ENCODE results near the gene HIVEP3.
"Not testable (repeated sequence)": the region's sequence is repeated elsewhere in the genome, so short reads cannot be mapped to it uniquely, and the experiment has no call there.

HIVEP3 gene

DNA sequence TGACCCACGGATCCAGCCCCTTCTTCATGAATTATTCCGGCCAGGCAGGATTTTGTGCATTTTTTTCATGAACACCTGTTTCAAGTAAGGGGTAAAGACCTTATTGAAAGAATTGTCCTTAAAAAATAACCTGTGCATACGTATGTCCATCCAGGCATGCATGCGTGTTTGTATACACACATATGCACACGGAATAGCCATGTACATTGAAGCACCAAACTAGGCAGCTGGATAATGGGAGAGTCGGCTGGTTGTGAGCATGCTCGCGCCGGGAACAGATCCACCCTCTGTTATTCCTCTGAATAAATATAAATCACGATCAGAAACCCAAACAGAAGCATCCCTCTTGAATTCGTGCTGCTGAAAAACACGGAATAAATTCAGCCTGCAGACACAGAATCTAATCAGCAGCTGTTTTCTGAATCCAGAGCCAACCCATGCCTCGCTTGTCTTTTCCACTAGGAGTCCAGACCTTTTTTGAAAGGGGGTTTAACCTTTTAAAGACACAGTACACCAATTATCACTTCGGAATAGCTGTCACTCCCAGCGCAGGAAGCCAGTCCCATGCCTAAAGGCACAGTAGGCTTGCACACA, at the start of gene HIVEP3:
Gene HIVEP3, minus strand, starts transcription at position 473 of the 594 bp plus-strand sequence.
- Mint-ChIP-seq H3K27me3 (peaks cover 48 to 79% of the 10 kb centered on the region in 2 donors), H3K27ac (no peak within 1 kb of the TSS), H3K9me3 (peaks cover 6 to 13% of the 10 kb centered on the region in 2 donors), H3K4me3 (peak within 1 kb of the TSS; percentile 82 to 84), H3K36me3 (peaks cover 2 to 4% of the 10 kb centered on the region in 2 donors), H3K4me1 (peaks cover 21 to 34% of the 10 kb centered on the region in 2 donors)
- no peak for DNase-seq
- ATAC-seq (replicated peaks): no peak

DNA sequence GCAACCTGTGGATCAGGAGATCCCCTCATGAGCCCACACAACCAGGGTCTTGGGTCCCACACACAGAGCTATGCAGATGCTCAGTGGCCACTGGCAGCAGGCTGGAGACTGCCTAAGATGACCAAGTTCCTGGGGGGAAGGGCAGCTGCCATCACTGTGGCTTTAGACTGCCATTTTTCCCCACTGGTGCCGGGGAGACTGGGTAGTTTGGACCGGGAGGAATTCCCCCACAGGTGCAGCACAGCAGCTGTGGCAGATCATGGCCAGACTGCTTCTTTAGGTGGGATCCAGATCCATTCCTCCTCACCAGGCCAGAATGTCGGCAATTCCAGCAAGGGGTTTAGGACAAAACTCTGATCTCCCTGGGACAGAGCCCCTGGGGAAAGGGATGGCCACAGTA, 45.7 kb upstream of the HIVEP3 start:
- DNase-seq (no peak), ATAC-seq (replicated peaks) (no peak)
- Mint-ChIP-seq H3K36me3 (no peaks in the 10 kb centered on the region), H3K4me3 (no peak overlapping the region), H3K9me3 (no peaks in the 10 kb centered on the region), H3K4me1 (no peaks in the 10 kb centered on the region), H3K27ac (no peak overlapping the region), H3K27me3 (peaks cover 23% of the 10 kb centered on the region in 2 donors)

DNA sequence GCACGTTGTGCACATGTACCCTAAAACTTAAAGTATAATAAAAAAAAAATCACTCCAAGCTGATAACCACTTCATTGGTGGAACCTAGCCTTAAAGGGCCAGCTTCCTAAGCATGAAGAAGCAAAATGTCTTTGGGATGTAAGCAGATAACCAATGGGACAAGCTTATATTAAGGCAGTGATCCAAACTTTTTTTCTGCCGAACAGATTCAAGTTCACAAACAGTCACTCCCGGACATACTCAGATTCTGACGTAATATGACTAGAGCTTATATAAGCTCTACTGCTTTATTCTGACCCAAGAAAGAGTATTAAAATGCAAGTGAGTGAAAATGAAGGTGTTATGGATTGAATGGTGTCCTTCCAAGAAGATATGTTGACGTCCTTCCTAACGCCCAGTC, 44.9 kb upstream of the HIVEP3 start:
- no peak overlapping the region for H3K27ac Mint-ChIP-seq
- no peak overlapping the region for H3K4me3 Mint-ChIP-seq
- H3K9me3 Mint-ChIP-seq: no peaks in the 10 kb centered on the region
- H3K36me3 Mint-ChIP-seq: no peaks in the 10 kb centered on the region
- ATAC-seq (replicated peaks) (no peak), DNase-seq (no peak)
- peaks cover 23% of the 10 kb centered on the region in 2 donors for H3K27me3 Mint-ChIP-seq
- H3K4me1 Mint-ChIP-seq: no peaks in the 10 kb centered on the region

DNA sequence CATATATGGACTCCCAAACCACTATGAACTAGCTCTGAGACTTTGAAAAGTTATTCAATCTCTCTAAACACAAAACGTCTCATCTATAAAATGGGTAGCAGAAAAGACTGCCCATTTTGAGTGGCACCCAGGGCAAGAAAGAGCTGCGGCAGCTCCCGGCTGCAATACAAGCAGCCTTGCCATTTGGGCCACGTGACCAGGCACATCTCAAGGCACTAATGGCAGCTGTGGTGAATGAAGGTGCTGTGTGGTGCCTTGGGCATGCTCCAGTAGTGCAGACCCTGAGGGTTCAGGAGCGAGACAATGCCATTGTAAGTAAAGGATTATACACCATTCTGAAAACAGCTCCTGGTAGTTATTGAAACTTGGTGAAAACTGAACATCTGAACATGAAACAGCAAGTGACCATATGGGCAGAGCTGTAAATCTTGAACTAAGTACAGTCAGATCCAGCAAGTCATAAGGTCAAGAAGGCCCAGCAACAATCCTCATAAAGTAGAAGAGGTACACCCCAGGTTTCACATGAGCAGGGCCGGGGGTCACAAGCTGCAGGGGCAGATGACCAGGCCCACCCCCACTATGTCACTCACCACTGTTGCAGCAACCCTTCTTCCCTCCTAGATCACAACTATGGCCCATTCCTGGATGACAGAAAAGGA, 39.4 kb upstream of the HIVEP3 start:
- H3K9me3 Mint-ChIP-seq: no peaks in the 10 kb centered on the region
- H3K36me3 Mint-ChIP-seq: no peaks in the 10 kb centered on the region
- ATAC-seq (replicated peaks) (no peak), DNase-seq (no peak)
- H3K4me1 Mint-ChIP-seq: peaks cover 9 to 14% of the 10 kb centered on the region in 2 donors
- no peak overlapping the region for H3K4me3 Mint-ChIP-seq
- peaks cover 5 to 10% of the 10 kb centered on the region in 2 donors for H3K27me3 Mint-ChIP-seq
- H3K27ac Mint-ChIP-seq: no peak overlapping the region

DNA sequence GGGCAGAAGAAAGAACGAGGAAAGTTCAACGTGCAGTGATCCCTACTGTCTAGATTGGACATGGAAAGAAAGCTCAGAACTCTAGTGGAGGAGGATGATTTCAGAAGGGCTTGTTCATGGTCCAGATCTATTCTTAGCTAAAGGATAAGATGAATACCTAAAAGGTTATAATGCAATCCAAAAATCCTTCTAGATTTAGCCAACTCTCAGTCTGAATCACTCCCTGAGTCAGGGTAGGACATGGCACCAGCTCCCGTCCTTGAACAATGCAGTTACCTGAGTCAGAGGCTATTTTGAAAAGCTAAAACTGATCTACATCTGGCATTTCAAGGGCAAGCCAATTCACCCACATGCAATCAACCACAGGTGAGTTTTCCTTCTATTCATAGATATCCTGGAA, 38.8 kb upstream of the HIVEP3 start:
- ATAC-seq (replicated peaks) (no peak), DNase-seq (no peak)
- Mint-ChIP-seq H3K27me3 (peaks cover 5 to 10% of the 10 kb centered on the region in 2 donors), H3K27ac (no peak overlapping the region), H3K9me3 (no peaks in the 10 kb centered on the region), H3K4me3 (no peak overlapping the region), H3K36me3 (no peaks in the 10 kb centered on the region), H3K4me1 (peaks cover 9 to 14% of the 10 kb centered on the region in 2 donors)

- DNase-seq (peak; percentile 61), ATAC-seq (replicated peaks) (peak; percentile 96 to 97)
- peaks cover 18 to 24% of the 10 kb centered on the region in 2 donors for H3K4me1 Mint-ChIP-seq
- peaks cover 11 to 13% of the 10 kb centered on the region in 2 donors for H3K9me3 Mint-ChIP-seq
- H3K36me3 Mint-ChIP-seq: peaks cover 6 to 12% of the 10 kb centered on the region in 2 donors
- H3K27me3 Mint-ChIP-seq: peaks cover 1 to 10% of the 10 kb centered on the region in 2 donors
- H3K27ac Mint-ChIP-seq: no peak overlapping the region
- peak overlapping the region in 1 of 2 donors; percentile 23 for H3K4me3 Mint-ChIP-seq
Measured at GRCh38 chr1:41955461-41956159, 36.9 kb upstream of the HIVEP3 start.

GRCh38 chr1:41954533-41954944, 35.8 kb upstream of the HIVEP3 start:
- peaks cover 16 to 18% of the 10 kb centered on the region in 2 donors for H3K9me3 Mint-ChIP-seq
- peaks cover 18 to 34% of the 10 kb centered on the region in 2 donors for H3K4me1 Mint-ChIP-seq
- no peak overlapping the region for H3K4me3 Mint-ChIP-seq
- no peak for ATAC-seq (replicated peaks)
- H3K36me3 Mint-ChIP-seq: peaks cover 6 to 17% of the 10 kb centered on the region in 2 donors
- H3K27me3 Mint-ChIP-seq: peaks cover 0 to 10% of the 10 kb centered on the region in 2 donors
- peak overlapping the region; percentile 70 for H3K27ac Mint-ChIP-seq
- DNase-seq: no peak

GRCh38 chr1:41953291-41953690, 34.6 kb upstream of the HIVEP3 start:
- peaks cover 6 to 21% of the 10 kb centered on the region in 2 donors for H3K36me3 Mint-ChIP-seq

GRCh38 chr1:41952208-41952607, 33.5 kb upstream of the HIVEP3 start:
- peaks cover 17 to 18% of the 10 kb centered on the region in 2 donors for H3K9me3 Mint-ChIP-seq
- peaks cover 7 to 10% of the 10 kb centered on the region in 2 donors for H3K27me3 Mint-ChIP-seq
- DNase-seq (no peak), ATAC-seq (replicated peaks) (no peak)
- no peak overlapping the region for H3K4me3 Mint-ChIP-seq
- H3K27ac Mint-ChIP-seq: no peak overlapping the region
- peaks cover 26 to 34% of the 10 kb centered on the region in 2 donors for H3K4me1 Mint-ChIP-seq
- H3K36me3 Mint-ChIP-seq: peaks cover 6 to 21% of the 10 kb centered on the region in 2 donors

More at GRCh38 chr1:41953291-41953690, 34.6 kb upstream of the HIVEP3 start:
- Mint-ChIP-seq H3K4me3 (no peak overlapping the region), H3K27me3 (peaks cover 7 to 10% of the 10 kb centered on the region in 2 donors), H3K9me3 (peaks cover 16 to 18% of the 10 kb centered on the region in 2 donors), H3K27ac (no peak overlapping the region), H3K4me1 (peaks cover 26 to 34% of the 10 kb centered on the region in 2 donors)
- no peak for ATAC-seq (replicated peaks)
- DNase-seq: no peak

- Mint-ChIP-seq H3K4me1 (peaks cover 26 to 34% of the 10 kb centered on the region in 2 donors), H3K36me3 (peaks cover 6 to 21% of the 10 kb centered on the region in 2 donors), H3K27ac (peak overlapping the region; percentile 40), H3K9me3 (peaks cover 17 to 18% of the 10 kb centered on the region in 2 donors)
- H3K4me3 Mint-ChIP-seq; H3K27me3 Mint-ChIP-seq; ATAC-seq (replicated peaks): not testable (repeated sequence)
- DNase-seq: peak; percentile 15
Measured at GRCh38 chr1:41951492-41951891, 32.8 kb upstream of the HIVEP3 start.

- Mint-ChIP-seq H3K27ac (peak overlapping the region; percentile 40), H3K4me3 (no peak overlapping the region), H3K9me3 (peaks cover 17 to 18% of the 10 kb centered on the region in 2 donors), H3K4me1 (peaks cover 26 to 32% of the 10 kb centered on the region in 2 donors), H3K36me3 (peaks cover 6 to 21% of the 10 kb centered on the region in 2 donors), H3K27me3 (peaks cover 7 to 10% of the 10 kb centered on the region in 2 donors)
- ATAC-seq (replicated peaks): peak; percentile 76 to 77
- peak; percentile 35 for DNase-seq
Measured at GRCh38 chr1:41950820-41951219, 32.1 kb upstream of the HIVEP3 start.

DNA sequence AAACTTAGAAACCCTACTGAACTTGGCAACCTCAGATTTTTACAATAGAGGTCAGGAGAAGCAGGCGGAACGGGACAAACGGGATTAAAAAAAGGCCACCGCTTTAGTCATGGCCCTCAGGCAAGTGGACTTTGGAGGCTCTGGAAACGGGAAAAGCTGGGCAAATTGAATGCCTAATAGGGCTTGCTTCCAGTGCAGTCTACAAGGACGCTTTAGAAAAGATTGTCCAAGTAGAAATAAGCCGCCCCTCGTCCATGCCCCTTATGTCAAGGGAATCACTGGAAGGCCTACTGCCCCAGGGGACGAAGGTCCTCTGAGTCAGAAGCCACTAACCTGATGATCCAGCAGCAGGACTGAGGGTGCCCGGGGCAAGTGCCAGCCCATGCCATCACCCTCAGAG, 27.2 kb upstream of the HIVEP3 start:
- peaks cover 3 to 10% of the 10 kb centered on the region in 2 donors for H3K27me3 Mint-ChIP-seq
- H3K36me3 Mint-ChIP-seq: peaks cover 2 to 10% of the 10 kb centered on the region in 2 donors
- H3K9me3 Mint-ChIP-seq; DNase-seq; ATAC-seq (replicated peaks); H3K4me3 Mint-ChIP-seq; H3K27ac Mint-ChIP-seq: not testable (repeated sequence)
- peaks cover 9 to 14% of the 10 kb centered on the region in 2 donors for H3K4me1 Mint-ChIP-seq

DNA sequence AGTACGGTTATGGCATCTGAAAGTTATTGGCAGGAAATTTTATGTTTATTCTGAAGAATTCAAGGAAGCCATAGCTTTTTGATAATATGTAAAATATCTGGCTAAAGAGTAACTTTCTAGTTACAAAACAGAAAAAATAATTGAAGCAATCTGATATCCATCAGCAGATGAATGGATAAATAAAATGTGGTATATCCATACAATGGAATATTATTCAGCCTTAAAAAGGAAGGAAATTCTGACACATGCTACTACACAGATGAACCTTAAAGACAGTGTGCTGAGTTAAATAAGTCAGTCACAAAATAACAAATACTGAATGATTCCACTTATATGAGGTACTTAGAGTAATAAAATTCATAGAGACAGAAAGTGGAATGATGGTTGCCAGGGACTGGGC, 25.0 kb upstream of the HIVEP3 start:
- Mint-ChIP-seq H3K27ac (no peak overlapping the region), H3K9me3 (peaks cover 3 to 4% of the 10 kb centered on the region in 2 donors), H3K4me3 (no peak overlapping the region), H3K27me3 (peaks cover 10 to 11% of the 10 kb centered on the region in 2 donors), H3K4me1 (peaks cover 2 to 5% of the 10 kb centered on the region in 2 donors), H3K36me3 (peaks cover 1 to 3% of the 10 kb centered on the region in 2 donors)
- ATAC-seq (replicated peaks) (no peak), DNase-seq (no peak)

- Mint-ChIP-seq H3K27ac (no peak overlapping the region), H3K36me3 (peaks cover 1 to 3% of the 10 kb centered on the region in 2 donors), H3K9me3 (peaks cover 2 to 4% of the 10 kb centered on the region in 2 donors), H3K4me1 (peaks cover 2 to 5% of the 10 kb centered on the region in 2 donors), H3K4me3 (no peak overlapping the region), H3K27me3 (peaks cover 10 to 16% of the 10 kb centered on the region in 2 donors)
- ATAC-seq (replicated peaks): no peak
- DNase-seq: no peak
Measured at GRCh38 chr1:41942278-41942677, 23.6 kb upstream of the HIVEP3 start.

Measured in stimulated activated naive B cell treated with anti-CD40 and anti-IgM and Interleukin-4, amounts not matched to agents 10 μg/mL and 1 μg/mL and 100 μg/mL, for 72 hours (primary cell).